Caco-2 (cell line): Measurements from ENCODE around the gene TSPAN9. TPM values are rescaled to one million over a fixed set of nuclear protein-coding genes. Genes with fewer than 3 reads are reported as not detected.

Experiments used
- BruUV-seq: library from RNA; stranded (reverse); fragments of 400-500 nt; replicated peaks from 2 replicates; lab custom pipeline; 2021; lab: Mats Ljungman, UMichigan
- CTCF ChIA-PET: fragments of 300-600 bp; sonication (Branson Sonifier 250); formaldehyde crosslinking; loops from one replicate; lab custom pipeline; 2022; ENCODE audit warnings: antibody characterized with exemption; lab: Charles Lee
- POLR2A ChIA-PET: fragments of 300-600 bp; sonication (Branson Sonifier 250); formaldehyde crosslinking; loops from one replicate; lab custom pipeline; 2022; ENCODE audit warnings: antibody characterized with exemption; lab: Charles Lee
- DNase-seq, 2 experiments: peaks; one replicate each; pipeline versions ENCODE4 v3.0.0 to v3.0.0-alpha.2; 2020 to 2022
- H3K27me3 ChIP-seq: replicated peaks from 2 replicates; pipeline ENCODE4 v1.6.0; 2011; ENCODE audit warnings: low read length; ENCODE audit not compliant: control insufficient read depth, insufficient read depth
- H3K36me3 ChIP-seq: 2 replicates; pipeline ENCODE4 v1.5.1; 2011; ENCODE audit warnings: low read length; ENCODE audit not compliant: control insufficient read depth, insufficient read depth
- H3K4me1 ChIP-seq: fragments of 250-450 bp; sonication (Bioruptor Pico); 2 replicates; pipeline ENCODE4 v1.5.1; 2020; ENCODE audit warnings: mild to moderate bottlenecking
- H3K4me3 ChIP-seq: 2 replicates; pipeline ENCODE4 v1.5.1; 2011; ENCODE audit warnings: low read depth, mild to moderate bottlenecking, control low read depth, low read length
- H3K9me3 ChIP-seq: fragments of 250-450 bp; sonication (Bioruptor Pico); 2 replicates; pipeline ENCODE4 v1.5.1; 2020; ENCODE audit warnings: mild to moderate bottlenecking, moderate library complexity
- H3K27ac Mint-ChIP-seq: one replicate; pipeline ENCODE4 v1.8.0; 2022; ENCODE audit warnings: mixed read lengths; ENCODE audit not compliant: unreplicated experiment
- H3K27me3 Mint-ChIP-seq: one replicate; pipeline ENCODE4 v1.8.0; 2022; ENCODE audit warnings: mixed read lengths; ENCODE audit not compliant: insufficient read depth, unreplicated experiment
- H3K36me3 Mint-ChIP-seq: one replicate; pipeline ENCODE4 v1.8.0; 2022; ENCODE audit warnings: mild to moderate bottlenecking, mixed read lengths; ENCODE audit not compliant: insufficient read depth, unreplicated experiment
- H3K4me1 Mint-ChIP-seq: one replicate; pipeline ENCODE4 v1.8.0; 2022; ENCODE audit warnings: low read depth, mixed read lengths; ENCODE audit not compliant: unreplicated experiment
- H3K4me3 Mint-ChIP-seq: one replicate; pipeline ENCODE4 v1.8.0; 2022; ENCODE audit warnings: mild to moderate bottlenecking, moderate library complexity, mixed read lengths; ENCODE audit not compliant: unreplicated experiment
- H3K9me3 Mint-ChIP-seq: one replicate; pipeline ENCODE4 v1.8.0; 2022; ENCODE audit warnings: mixed read lengths; ENCODE audit not compliant: unreplicated experiment
- CTCF ChIP-seq, 2 experiments: fragments of 200-600 bp in 1 of 2; IDR thresholded peaks; 1 replicate in 1 of 2; 2 replicates in 1 of 2; pipeline versions ENCODE4 v1.5.1 to v1.8.0; 2011 to 2022; ENCODE audit warnings: antibody characterized with exemption in 1 of 2, control low read depth in 1 of 2, inconsistent platforms in 1 of 2, low read depth in 1 of 2, low read length in 1 of 2, mild to moderate bottlenecking in 1 of 2, moderate library complexity in 1 of 2; ENCODE audit not compliant: insufficient read depth in 1 of 2, severe bottlenecking in 1 of 2, unreplicated experiment in 1 of 2
- intact Hi-C: fragments of 100-400 bp; cut with micrococcal nuclease; formaldehyde crosslinking; loops from one replicate; pipeline ENCODE4 v1.10.0; 2022; ENCODE audit not compliant: unreplicated experiment
- total RNA-seq: library from RNA; stranded (reverse); gene quantifications from 2 replicates; pipeline ENCODE4 v1.2.3, GENCODE V29; 2022

Gene TSPAN9
- total RNA-seq, 1 experiment from 2014 or later, result 49.1 TPM

GRCh38 chr12:3249081-3249800, 172.1 kb downstream of the TSPAN9 start:
- Mint-ChIP-seq H3K4me1 (no peaks in the 10 kb centered on the region), H3K9me3 (no peaks in the 10 kb centered on the region), H3K4me3 (no peak overlapping the region), H3K36me3 (peaks cover 5% of the 10 kb centered on the region), H3K27me3 (no peaks in the 10 kb centered on the region), H3K27ac (no peak overlapping the region)
- Histone ChIP-seq H3K27me3 (no peaks in the 10 kb centered on the region), H3K36me3 (no peaks in the 10 kb centered on the region), H3K4me1 (no peaks in the 10 kb centered on the region), H3K4me3 (no peak overlapping the region), H3K9me3 (no peaks in the 10 kb centered on the region)
- no TSS peak for BruUV-seq
- CTCF ChIA-PET, result no interaction called here
- intact Hi-C loops, result no loop called here
- POLR2A ChIA-PET, result no interaction called here
- DNase-seq, result no peak
- TF ChIP-seq CTCF (IDR thresholded peaks at IDR 0.05; ENCODE audit: insufficient read depth in 1 of 2, low read depth in 1 of 2, low read length in 1 of 2, severe bottlenecking in 1 of 2, unreplicated experiment in 1 of 2), result no peak

DNA sequence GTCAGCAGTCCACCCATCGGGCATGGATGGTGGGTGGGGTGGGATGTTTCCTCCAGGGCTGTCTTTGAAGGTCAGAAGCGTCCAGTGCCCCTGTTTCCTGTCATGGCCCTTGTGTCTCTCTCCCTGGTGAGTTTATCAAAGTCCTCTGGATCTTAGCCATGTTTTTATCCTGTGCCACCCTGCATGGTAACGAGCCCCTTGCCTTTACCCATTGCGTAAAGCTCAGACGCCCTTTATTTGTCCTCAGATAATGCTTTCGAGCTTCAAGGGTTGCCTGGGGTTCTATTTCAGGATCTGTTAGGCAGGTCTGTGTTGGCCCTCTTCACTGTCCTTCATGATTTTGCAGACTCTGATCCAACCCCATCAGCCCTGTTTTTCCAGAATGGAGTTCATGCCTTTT, 172.9 kb downstream of the TSPAN9 start:
- Histone ChIP-seq H3K4me1 (no peaks in the 10 kb centered on the region), H3K4me3 (no peak overlapping the region), H3K27me3 (no peaks in the 10 kb centered on the region), H3K36me3 (no peaks in the 10 kb centered on the region), H3K9me3 (no peaks in the 10 kb centered on the region)
- Mint-ChIP-seq H3K27me3 (no peaks in the 10 kb centered on the region), H3K27ac (no peak overlapping the region), H3K4me3 (no peak overlapping the region), H3K9me3 (no peaks in the 10 kb centered on the region), H3K4me1 (no peaks in the 10 kb centered on the region), H3K36me3 (peaks cover 5% of the 10 kb centered on the region)
- DNase-seq, result no peak
- TF ChIP-seq CTCF (IDR thresholded peaks at IDR 0.05; ENCODE audit: insufficient read depth in 1 of 2, low read depth in 1 of 2, low read length in 1 of 2, severe bottlenecking in 1 of 2, unreplicated experiment in 1 of 2), result no peak
- CTCF ChIA-PET, result no interaction called here
- POLR2A ChIA-PET, result no interaction called here
- no TSS peak for BruUV-seq
- intact Hi-C loops, result no loop called here

- Histone ChIP-seq H3K27me3 (no peaks in the 10 kb centered on the region), H3K36me3 (no peaks in the 10 kb centered on the region), H3K4me1 (no peaks in the 10 kb centered on the region), H3K9me3 (no peaks in the 10 kb centered on the region), H3K4me3 (no peak overlapping the region)
- no TSS peak for BruUV-seq
- H3K27me3 Mint-ChIP-seq, result no peaks in the 10 kb centered on the region
- H3K27ac Mint-ChIP-seq, result no peak overlapping the region
- H3K9me3 Mint-ChIP-seq, result no peaks in the 10 kb centered on the region
- intact Hi-C loops, result no loop called here
- no peak for DNase-seq
- H3K4me1 Mint-ChIP-seq, result no peaks in the 10 kb centered on the region
- peaks cover under 1% of the 10 kb centered on the region for H3K36me3 Mint-ChIP-seq
- ChIA-PET POLR2A (no interaction called here), CTCF (no interaction called here)
- H3K4me3 Mint-ChIP-seq, result no peak overlapping the region
- TF ChIP-seq CTCF (IDR thresholded peaks at IDR 0.05; ENCODE audit: insufficient read depth in 1 of 2, low read depth in 1 of 2, low read length in 1 of 2, severe bottlenecking in 1 of 2, unreplicated experiment in 1 of 2), result no peak
Measured at GRCh38 chr12:3250576-3250975, 173.4 kb downstream of the TSPAN9 start.
